Testis (tissue), 2 donors: ENCODE measurements around the gene DGKB.

ENCODE experiments used
- CTCF ChIP-seq, 3 experiments: fragments of 450-650 bp in 2 of 3; fragments of 200-600 bp in 1 of 3; sonication (generic) in 1 of 3; IDR thresholded peaks; one replicate each; pipeline ENCODE4 v1.5.1; 2016 to 2019; ENCODE audit warnings: antibody characterized with exemption in 3 of 3, mild to moderate bottlenecking in 2 of 3, moderate library complexity in 1 of 3
- POLR2A ChIP-seq: fragments of 450-650 bp; IDR thresholded peaks from one replicate; pipeline ENCODE4 v1.6.1; 2017; ENCODE audit warnings: antibody characterized with exemption, mild to moderate bottlenecking, moderate library complexity

- TF ChIP-seq CTCF (IDR thresholded peaks at IDR 0.05) = no peak
- TF ChIP-seq POLR2A = no peak
Observed at GRCh38 chr7:14868937-14869336, 33.6 kb downstream of the DGKB start.
